ENCODE results near the gene SMPD2.
"Not testable (repeated sequence)": the region's sequence is repeated elsewhere in the genome, so short reads cannot be mapped to it uniquely, and the experiment has no call there.

SMPD2 gene

GRCh38 chr6:109460161-109460829, 19.8 kb downstream of the SMPD2 start:
- DNase-seq, result no peak
- TF ChIP-seq POLR2A (IDR thresholded peaks at IDR 0.05; ENCODE audit: low read length) (no peak), GATA1 (IDR thresholded peaks at IDR 0.05; ENCODE audit: low read depth, low read length) (no peak)

DNA sequence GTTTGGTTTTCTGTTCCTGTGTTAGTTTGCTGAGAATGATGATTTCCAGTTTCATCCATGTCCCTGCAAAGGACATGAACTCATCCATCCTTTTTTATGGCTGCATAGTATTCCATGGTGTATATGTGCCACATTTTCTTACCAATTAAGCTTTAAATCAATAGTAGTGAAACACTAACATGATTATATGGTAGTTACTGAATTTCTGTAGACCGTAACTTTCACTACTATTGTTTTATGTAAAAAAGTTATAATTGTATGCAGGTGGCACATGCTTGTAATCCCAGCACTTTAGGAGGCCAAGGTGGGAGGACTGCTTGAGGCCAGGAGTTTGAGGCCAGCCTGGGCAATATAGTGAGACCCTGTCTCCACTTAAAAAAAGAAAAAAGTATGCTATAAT, 20.7 kb downstream of the SMPD2 start:
- DNase-seq, result not testable (repeated sequence)

DNA sequence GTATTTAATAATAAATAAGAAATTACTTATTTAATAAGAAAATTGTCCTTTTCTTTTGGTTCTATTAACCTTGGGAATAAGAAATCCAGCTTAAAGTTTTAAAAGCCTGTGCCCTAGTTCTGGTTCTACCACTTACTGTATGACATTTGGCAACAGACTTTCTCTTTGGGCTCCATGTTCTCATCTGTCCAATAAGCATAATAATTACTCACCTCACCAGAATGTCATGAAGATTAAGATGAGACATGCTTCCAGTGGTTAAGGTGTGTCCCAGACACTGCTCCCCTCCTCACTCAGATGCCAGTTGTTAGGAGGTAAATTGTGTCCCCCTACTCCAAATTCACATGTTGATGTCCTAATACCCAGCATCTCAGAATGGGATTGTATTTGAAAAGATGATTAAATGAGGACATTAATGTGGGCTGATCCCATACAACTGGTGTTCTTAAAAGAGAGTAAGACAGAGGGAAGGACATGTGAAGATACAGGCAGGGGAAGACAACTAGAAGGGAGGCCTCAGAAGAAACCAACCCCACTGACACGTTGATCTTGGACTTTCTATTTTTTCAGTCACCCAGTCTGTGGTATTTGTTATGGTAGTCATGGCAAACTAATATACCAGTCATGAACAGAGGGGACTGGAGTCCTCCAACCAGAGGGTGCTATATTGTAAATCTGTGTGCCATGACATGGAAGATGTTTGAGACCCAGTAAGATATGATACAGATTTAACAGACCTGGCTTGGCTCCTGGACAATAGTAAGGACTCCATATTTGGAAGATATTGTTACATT, 21.4 kb downstream of the SMPD2 start:
- DNase-seq, result no peak
- TF ChIP-seq GATA1 (IDR thresholded peaks at IDR 0.05; ENCODE audit: low read depth, low read length) (no peak), POLR2A (IDR thresholded peaks at IDR 0.05; ENCODE audit: low read length) (no peak)

- TF ChIP-seq GATA1 (IDR thresholded peaks at IDR 0.05; ENCODE audit: low read depth, low read length) (no peak), POLR2A (IDR thresholded peaks at IDR 0.05; ENCODE audit: low read length) (no peak)
- DNase-seq, result no peak
Measured at GRCh38 chr6:109465772-109466171, 25.2 kb downstream of the SMPD2 start.

DNA sequence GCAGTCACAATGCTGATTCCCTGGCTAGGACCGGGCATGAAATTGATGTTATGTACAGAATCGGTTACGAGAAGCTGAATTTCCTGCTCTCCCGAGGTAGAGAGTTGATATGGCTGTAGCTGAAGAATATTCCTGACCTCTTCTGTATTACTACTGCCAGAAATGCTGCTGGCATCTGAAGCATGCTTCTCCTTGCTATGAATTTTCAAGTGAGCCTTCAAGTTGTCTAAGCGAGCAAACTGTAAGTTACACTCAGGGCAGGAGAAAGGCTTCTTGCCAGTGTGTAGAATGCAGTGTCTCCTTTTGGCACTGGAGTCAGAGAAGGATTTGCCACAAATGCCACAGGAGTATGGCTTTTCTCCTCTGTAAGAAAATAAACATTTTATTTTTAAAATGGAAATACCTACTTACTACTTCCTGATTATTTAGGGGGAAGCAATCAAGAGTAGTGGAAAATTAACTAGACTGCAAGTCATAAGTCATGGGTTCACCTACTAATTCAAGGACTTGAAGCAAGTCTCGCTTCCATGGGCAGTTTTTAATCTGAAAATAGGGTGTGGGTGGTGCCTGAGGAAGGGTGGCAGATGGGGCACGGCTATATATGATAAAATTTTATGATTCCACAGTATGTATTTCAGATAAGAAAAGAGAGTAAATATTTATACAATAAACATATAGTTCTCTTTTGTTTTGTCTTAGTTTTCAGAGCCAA, 25.8 kb downstream of the SMPD2 start:
- DNase-seq, result peak; percentile 27 to 49
- TF ChIP-seq GATA1 (IDR thresholded peaks at IDR 0.05; ENCODE audit: low read depth, low read length) (no peak), POLR2A (IDR thresholded peaks at IDR 0.05; ENCODE audit: low read length) (no peak)

GRCh38 chr6:109467696-109468095, 27.2 kb downstream of the SMPD2 start:
- no peak for DNase-seq
- no peak for TF ChIP-seq GATA1 (IDR thresholded peaks at IDR 0.05; ENCODE audit: low read depth, low read length)
- no peak for TF ChIP-seq POLR2A (IDR thresholded peaks at IDR 0.05; ENCODE audit: low read length)

DNA sequence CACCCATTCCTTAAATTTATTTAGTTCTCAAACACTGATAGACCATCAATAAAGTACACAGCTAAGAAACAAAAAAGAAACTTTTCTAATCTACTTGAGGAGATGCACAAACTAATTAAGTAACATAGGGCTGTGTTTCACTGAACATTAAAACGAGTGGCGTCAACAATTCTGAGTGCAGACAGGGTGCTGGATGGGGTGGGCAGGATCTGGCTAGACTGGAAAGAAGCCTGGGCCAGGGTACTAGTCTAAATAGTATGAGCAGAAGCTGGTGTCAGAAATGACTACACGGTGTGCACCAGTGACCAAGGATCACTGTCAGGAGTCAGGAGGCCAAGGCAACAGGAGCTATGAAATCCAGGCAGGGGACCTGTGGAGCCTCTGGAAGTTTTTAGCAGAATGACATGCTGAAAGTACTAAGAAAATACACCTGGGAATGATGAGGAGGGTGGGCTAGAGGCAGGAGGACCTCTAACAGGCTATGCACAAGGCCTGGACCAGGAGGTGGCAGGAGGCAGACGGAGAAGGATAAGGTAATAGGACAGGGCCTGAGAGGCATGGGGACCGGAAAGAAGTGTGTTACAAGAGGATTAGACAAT, 29.2 kb downstream of the SMPD2 start:
- no peak for TF ChIP-seq GATA1 (IDR thresholded peaks at IDR 0.05; ENCODE audit: low read depth, low read length)
- TF ChIP-seq POLR2A (IDR thresholded peaks at IDR 0.05; ENCODE audit: low read length), result no peak
- DNase-seq, result no peak

GRCh38 chr6:109471105-109471810, 30.7 kb downstream of the SMPD2 start:
- no peak for DNase-seq
- no peak for TF ChIP-seq GATA1 (IDR thresholded peaks at IDR 0.05; ENCODE audit: low read depth, low read length)
- no peak for TF ChIP-seq POLR2A (IDR thresholded peaks at IDR 0.05; ENCODE audit: low read length)

GRCh38 chr6:109472132-109472995, 31.8 kb downstream of the SMPD2 start:
- TF ChIP-seq POLR2A (IDR thresholded peaks at IDR 0.05; ENCODE audit: low read length) (no peak), GATA1 (IDR thresholded peaks at IDR 0.05; ENCODE audit: low read depth, low read length) (no peak)
- no peak for DNase-seq

DNA sequence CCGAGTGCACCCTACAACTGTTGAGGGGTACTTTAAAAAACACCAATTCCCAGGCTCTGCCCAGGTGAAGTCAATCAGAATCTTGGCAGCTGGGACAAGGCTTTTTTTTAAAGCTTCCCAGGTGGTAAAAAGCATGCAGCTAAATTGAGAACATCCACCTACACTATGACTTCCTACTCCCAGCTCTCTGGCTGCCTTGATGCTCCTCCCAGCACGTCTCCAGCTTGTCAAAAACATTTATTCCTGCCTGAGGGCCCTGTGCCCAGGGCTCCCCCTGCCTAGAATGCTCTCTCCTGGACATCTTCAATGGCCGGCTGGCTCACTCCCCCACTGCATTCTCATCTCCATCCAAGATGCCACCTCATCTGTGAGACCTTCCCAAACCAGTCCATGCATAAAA, 32.6 kb downstream of the SMPD2 start:
- TF ChIP-seq GATA1 (IDR thresholded peaks at IDR 0.05; ENCODE audit: low read depth, low read length) (no peak), POLR2A (IDR thresholded peaks at IDR 0.05; ENCODE audit: low read length) (no peak)
- DNase-seq, result no peak

- TF ChIP-seq GATA1 (IDR thresholded peaks at IDR 0.05; ENCODE audit: low read depth, low read length), result no peak
- TF ChIP-seq POLR2A (IDR thresholded peaks at IDR 0.05; ENCODE audit: low read length), result no peak
- no peak for DNase-seq
Measured at GRCh38 chr6:109474995-109475394, 34.5 kb downstream of the SMPD2 start.

DNA sequence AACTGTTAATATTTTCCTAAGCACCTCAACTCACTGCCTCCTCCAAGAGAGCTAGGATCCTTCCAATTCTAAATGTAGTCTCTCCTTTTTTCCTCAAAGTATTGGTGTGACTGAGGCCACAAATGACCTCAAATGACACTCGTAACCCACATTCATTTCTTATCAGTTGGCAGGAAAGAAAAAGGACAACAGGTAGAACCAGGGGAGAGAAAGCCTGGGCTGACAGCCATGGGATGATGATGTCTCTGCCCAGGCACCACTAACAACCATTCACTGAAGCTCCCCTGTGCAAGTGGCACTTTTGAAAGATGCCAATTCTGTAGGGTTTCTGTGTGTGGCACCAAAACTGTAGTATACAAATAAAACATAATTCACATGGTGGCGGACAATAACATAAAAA, 35.1 kb downstream of the SMPD2 start:
- DNase-seq, result no peak
- TF ChIP-seq POLR2A (IDR thresholded peaks at IDR 0.05; ENCODE audit: low read length) (no peak), GATA1 (IDR thresholded peaks at IDR 0.05; ENCODE audit: low read depth, low read length) (no peak)

DNA sequence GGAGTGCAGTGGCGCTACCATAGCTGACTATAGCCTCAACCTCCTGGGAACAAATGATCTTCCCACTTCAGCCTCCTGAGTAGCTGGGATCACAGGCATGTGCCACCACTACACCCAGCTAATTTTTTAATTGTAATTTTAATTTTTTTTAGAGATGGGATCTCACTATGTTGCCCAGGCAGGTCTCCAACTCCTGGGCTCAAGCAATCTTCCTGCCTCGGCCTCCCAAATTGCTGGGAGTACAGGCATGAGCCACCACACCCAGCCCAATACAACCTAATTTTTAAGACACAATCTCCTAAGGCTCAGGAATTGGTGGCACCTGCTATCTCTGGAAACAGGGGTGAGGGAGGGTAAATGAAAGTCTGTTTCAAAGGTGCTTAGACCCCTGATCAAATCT, 36.7 kb downstream of the SMPD2 start:
- no peak for DNase-seq
- TF ChIP-seq POLR2A (IDR thresholded peaks at IDR 0.05; ENCODE audit: low read length) (no peak), GATA1 (IDR thresholded peaks at IDR 0.05; ENCODE audit: low read depth, low read length) (no peak)
